K562 (cell line): ENCODE results near the gene CYBB. TPM values are rescaled to one million over a fixed set of nuclear protein-coding genes. Genes with fewer than 3 reads are reported as not detected.

Experiments
- ATAC-seq: fragments of 200-7000 bp; cut with Tn5 transposase; 3 replicates; pipeline ENCODE4 v1.9.1; 2020; ENCODE audit warnings: moderate library complexity
- BruUV-seq: library from RNA; stranded (reverse); fragments of 400-500 nt; replicated peaks from 2 replicates; lab custom pipeline; 2021; lab: Mats Ljungman, UMichigan
- CTCF ChIA-PET: fragments of 300-600 bp; formaldehyde crosslinking; extraction: SDS; loops from one replicate; lab custom pipeline; 2021; ENCODE audit warnings: low intra/inter-chr PET ratio; lab: Yijun Ruan, JAX
- POLR2A ChIA-PET: fragments of 300-600, 350-650 bp; sonication (Branson Sonifier 250); formaldehyde crosslinking; extraction: SDS; loops from one replicate; lab custom pipeline; 2021; ENCODE audit warnings: antibody characterized with exemption, inconsistent platforms; lab: Yijun Ruan, JAX
- DNase-seq, 4 experiments: peaks; one replicate each; pipeline versions ENCODE4 v3.0.0 to v3.0.0-alpha.2; 2011 to 2018; ENCODE audit warnings: low spot score in 3 of 4, mixed read lengths in 3 of 4; ENCODE audit errors: extremely low read depth in 1 of 4
- FAIRE-seq: peaks from 2 replicates; lab custom pipeline; 2011; peaks lifted over from hg19 to GRCh38; lab: Jason Lieb, UNC
- H2AFZ ChIP-seq: 2 replicates; pipeline ENCODE4 v1.6.0; 2011; ENCODE audit warnings: low read depth, low read length, control low read depth, inconsistent platforms
- H3K27ac ChIP-seq: fragments of 200-600 bp; 3 replicates; pipeline ENCODE4 v1.8.0; 2011; ENCODE audit warnings: low read depth, mild to moderate bottlenecking, control low read depth, inconsistent platforms, low read length, moderate library complexity, mixed read lengths; ENCODE audit errors: extremely low read depth
- H3K27me3 ChIP-seq, 2 experiments: fragments of 300-600 bp in 1 of 2; 2 replicates in 1 of 2; 3 replicates in 1 of 2; pipeline versions ENCODE4 v1.6.0 to v1.8.0; 2011; ENCODE audit warnings: inconsistent platforms in 2 of 2, low read length in 2 of 2, mild to moderate bottlenecking in 1 of 2, mixed read lengths in 1 of 2, moderate library complexity in 1 of 2; ENCODE audit not compliant: control insufficient read depth in 2 of 2, insufficient read depth in 2 of 2
- H3K36me3 ChIP-seq: fragments of 300-600 bp; 3 replicates; pipeline ENCODE4 v1.8.0; 2011; ENCODE audit warnings: mild to moderate bottlenecking, low read length, inconsistent platforms; ENCODE audit not compliant: control insufficient read depth, insufficient read depth
- H3K4me1 ChIP-seq, 2 experiments: fragments of 200-600 bp in 1 of 2; replicated peaks in 1 of 2; 2 replicates in 1 of 2; 3 replicates in 1 of 2; pipeline versions ENCODE4 v1.5.1 to v1.8.0; 2011; ENCODE audit warnings: inconsistent platforms in 2 of 2, low read length in 2 of 2, mild to moderate bottlenecking in 1 of 2, mixed read lengths in 1 of 2, moderate library complexity in 1 of 2; ENCODE audit not compliant: control insufficient read depth in 2 of 2, insufficient read depth in 2 of 2
- H3K4me2 ChIP-seq: 2 replicates; pipeline ENCODE4 v1.6.1; 2011; ENCODE audit warnings: low read length, control low read depth, inconsistent platforms, mixed read lengths; ENCODE audit not compliant: insufficient read depth
- H3K4me3 ChIP-seq: fragments of 200-600 bp; sonication (generic), shearing (Covaris generic); 2 replicates; pipeline ENCODE4 v1.5.1; 2016; ENCODE audit warnings: control low read depth, inconsistent platforms
- H3K79me2 ChIP-seq: fragments of 200-600 bp; 3 replicates; pipeline ENCODE4 v1.8.0; 2011; ENCODE audit warnings: low read length, inconsistent platforms; ENCODE audit not compliant: control insufficient read depth, insufficient read depth
- H3K9ac ChIP-seq, 2 experiments: 2 replicates each; pipeline versions ENCODE4 v1.6.0 to v1.6.1; 2011; ENCODE audit warnings: low read depth in 2 of 2, low read length in 2 of 2, control low read depth in 1 of 2, inconsistent platforms in 1 of 2, mild to moderate bottlenecking in 1 of 2, mixed read lengths in 1 of 2; ENCODE audit not compliant: insufficient read depth in 1 of 2
- H3K9me1 ChIP-seq: one replicate; pipeline ENCODE4 v1.6.0; 2011; ENCODE audit warnings: inconsistent platforms, mild to moderate bottlenecking, low read length, moderate library complexity; ENCODE audit not compliant: control insufficient read depth, insufficient read depth
- H3K9me3 ChIP-seq: replicated peaks from 2 replicates; pipeline ENCODE4 v1.5.1; 2011; ENCODE audit warnings: low read depth, low read length, inconsistent platforms; ENCODE audit not compliant: control insufficient read depth, insufficient read depth
- H4K20me1 ChIP-seq: replicated peaks from 2 replicates; pipeline ENCODE4 v1.6.1; 2011; ENCODE audit warnings: low read length, inconsistent platforms, mixed read lengths; ENCODE audit not compliant: control insufficient read depth, insufficient read depth
- BRF2 ChIP-seq: IDR thresholded peaks from 3 replicates; pipeline ENCODE4 v1.6.1; 2011; ENCODE audit warnings: borderline replicate concordance, mild to moderate bottlenecking; ENCODE audit not compliant: insufficient read length, insufficient read depth
- THRAP3 ChIP-seq: fragments of 450-650 bp; IDR thresholded peaks from 2 replicates; pipeline ENCODE4 v1.6.1; 2016; ENCODE audit warnings: mild to moderate bottlenecking, inconsistent platforms, borderline replicate concordance
- ZNF561 ChIP-seq: fragments of 450-650 bp; formaldehyde crosslinking; conservative IDR thresholded peaks from 2 replicates; pipeline ENCODE4 v1.4.0; 2020; ENCODE audit warnings: mild to moderate bottlenecking, moderate library complexity
- ZNF655 ChIP-seq: fragments of 250-450 bp; sonication (Bioruptor Pico); IDR thresholded peaks from 2 replicates; pipeline ENCODE4 v1.5.0; 2021
- ZNF764 ChIP-seq: fragments of 250-450 bp; sonication (Bioruptor Pico); IDR thresholded peaks from 2 replicates; pipeline ENCODE4 v1.4.0; 2020; ENCODE audit warnings: low read depth, mild to moderate bottlenecking, moderate library complexity
- in situ Hi-C: fragments of 300-500 bp; cut with MboI; formaldehyde crosslinking; loops from 4 replicates; pipeline ENCODE4 v1.15.0; 2018; ENCODE audit warnings: inconsistent platforms, mixed read lengths
- intact Hi-C: fragments of 100-400 bp; cut with micrococcal nuclease; formaldehyde crosslinking; loops from 2 replicates; pipeline ENCODE4 v1.14.2; 2022
- polyA plus RNA-seq, 8 experiments: library from polyadenylated mRNA; depleted of rRNA in 4 of 8; stranded (reverse) in 5 of 8; unstranded in 3 of 8; fragments of >200 nt; fragmentation: Nextera tagmentation in 2 of 8; fragmentation: Illumina TruSeq in 1 of 8; extraction: Ambion mirVana in 2 of 8; extraction: Trizol in 1 of 8; gene quantifications; 2 replicates each; pipeline versions ENCODE4 v1.2.1 to v1.2.3, GENCODE V29; 2011 to 2014; ENCODE audit warnings: inconsistent platforms in 1 of 8, missing spikeins in 1 of 8
- total RNA-seq, 7 experiments: library from RNA; depleted of rRNA in 6 of 7; stranded (reverse); fragments of >200 nt in 6 of 7; fragmentation: Illumina TruSeq in 2 of 7; extraction: Trizol in 2 of 7; gene quantifications; 2 replicates each; pipeline versions ENCODE4 v1.2.1 to v1.2.3, GENCODE V29; 2011 to 2021; ENCODE audit warnings: low replicate concordance in 1 of 7

The CYBB gene
- total and polyA plus RNA-seq, 9 of the 15 experiments (the other 6 are each of a cell fraction or from before 2014, with no cell fraction given) = 0.25 to 1.3 (median 0.74) TPM

- no peak overlapping the region for H3K9ac ChIP-seq
- no peaks in the 10 kb centered on the region for H3K36me3 ChIP-seq
- no peak for DNase-seq
- ATAC-seq = no peak
- intact Hi-C loops (no loop called here), in situ Hi-C loops (no loop called here)
- H3K27me3 ChIP-seq = no peaks in the 10 kb centered on the region
- no peaks in the 10 kb centered on the region for H3K4me1 ChIP-seq
- no peak overlapping the region for H3K4me3 ChIP-seq
- POLR2A ChIA-PET = no interaction called here
- H3K27ac ChIP-seq = no peak overlapping the region
- FAIRE-seq = no peak
- CTCF ChIA-PET = no interaction called here
- H3K9me3 ChIP-seq = no peaks in the 10 kb centered on the region
- H3K9me1 ChIP-seq = no peaks in the 10 kb centered on the region
- no TSS peak for BruUV-seq
- no peak overlapping the region for H3K4me2 ChIP-seq
- no peaks in the 10 kb centered on the region for H3K79me2 ChIP-seq
- no peaks in the 10 kb centered on the region for H4K20me1 ChIP-seq
- no peak for TF ChIP-seq ZNF764 (CRISPR knock-in tag)
- TF ChIP-seq BRF2 = no peak
- TF ChIP-seq ZNF561 (CRISPR knock-in tag) = no peak
- no peak for TF ChIP-seq ZNF655 (CRISPR knock-in tag)
- TF ChIP-seq THRAP3 = no peak
- TF ChIP-seq, all 486 proteins: peak for 0
- H2AFZ ChIP-seq = no peak overlapping the region
Measured at GRCh38 chrX:37796805-37797204, 16.9 kb downstream of the CYBB start.
